PC-3 (cell line): Measurements from ENCODE around the gene NEIL1. TPM values are rescaled to one million over a fixed set of nuclear protein-coding genes. Genes with fewer than 3 reads are reported as not detected.

Experiments
- ATAC-seq: fragments of 200-7000 bp; cut with Tn5 transposase; 2 replicates; pipeline ENCODE4 v1.9.1; 2020; ENCODE audit warnings: mild to moderate bottlenecking, moderate library complexity
- BruUV-seq: library from RNA; stranded (reverse); fragments of 400-500 nt; replicated peaks from 2 replicates; lab custom pipeline; 2021; lab: Mats Ljungman, UMichigan
- CTCF ChIA-PET: fragments of 300-600 bp; sonication (Branson Sonifier 250); formaldehyde crosslinking; loops from one replicate; lab custom pipeline; 2022; ENCODE audit warnings: antibody characterized with exemption; lab: Charles Lee
- POLR2A ChIA-PET: fragments of 300-600 bp; sonication (Branson Sonifier 250); formaldehyde crosslinking; loops from one replicate; lab custom pipeline; 2022; ENCODE audit warnings: antibody characterized with exemption; ENCODE audit not compliant: unreplicated experiment; lab: Charles Lee
- DNase-seq: peaks from one replicate; pipeline ENCODE4 v3.0.0-alpha.2; 2015
- H2AFZ ChIP-seq: fragments of 300-600 bp; sonication (generic); 2 replicates; pipeline ENCODE4 v1.6.0; 2016; ENCODE audit warnings: antibody characterized with exemption, low read length
- H3F3A ChIP-seq: fragments of 300-600 bp; sonication (generic); one replicate; pipeline ENCODE4 v1.6.0; 2017; ENCODE audit warnings: antibody characterized with exemption, low read length, control low read depth, mild to moderate bottlenecking; ENCODE audit not compliant: unreplicated experiment
- H3K27ac ChIP-seq: fragments of 300-600 bp; sonication (generic); 2 replicates; pipeline ENCODE4 v1.5.1; 2016; ENCODE audit warnings: mild to moderate bottlenecking, low read length
- H3K27me3 ChIP-seq: fragments of 300-600 bp; sonication (generic); 2 replicates; pipeline ENCODE4 v1.6.1; 2016; ENCODE audit warnings: low read length, mixed read lengths
- H3K36me3 ChIP-seq: fragments of 300-600 bp; sonication (generic); 2 replicates; pipeline ENCODE4 v1.6.1; 2016; ENCODE audit warnings: low read depth, mixed run types, low read length, mixed read lengths
- H3K4me1 ChIP-seq: fragments of 300-600 bp; sonication (generic); 2 replicates; pipeline ENCODE4 v1.5.1; 2016; ENCODE audit warnings: low read length; ENCODE audit not compliant: insufficient read depth
- H3K4me2 ChIP-seq: fragments of 300-600 bp; sonication (generic); 2 replicates; pipeline ENCODE4 v1.6.0; 2016; ENCODE audit warnings: low read length
- H3K4me3 ChIP-seq: fragments of 300-600 bp; sonication (generic); 2 replicates; pipeline ENCODE4 v1.5.1; 2016; ENCODE audit warnings: mild to moderate bottlenecking, low read length, mixed read lengths
- H3K79me2 ChIP-seq: fragments of 300-600 bp; sonication (generic); 2 replicates; pipeline ENCODE4 v1.6.1; 2017; ENCODE audit warnings: low read length, mixed read lengths
- H3K9ac ChIP-seq: fragments of 300-600 bp; sonication (generic); 2 replicates; pipeline ENCODE4 v1.6.0; 2016; ENCODE audit warnings: mild to moderate bottlenecking, low read length
- H3K9me2 ChIP-seq: fragments of 300-600 bp; sonication (generic); replicated peaks from 2 replicates; pipeline ENCODE4 v1.6.1; 2016; ENCODE audit warnings: mixed run types, low read length, mixed read lengths
- H3K9me3 ChIP-seq: fragments of 300-600 bp; sonication (generic); 2 replicates; pipeline ENCODE4 v1.6.1; 2016; ENCODE audit warnings: low read length, mixed read lengths
- H4K20me1 ChIP-seq: fragments of 300-600 bp; sonication (generic); 2 replicates; pipeline ENCODE4 v1.6.1; 2016; ENCODE audit warnings: low read length, mixed read lengths
- EZH2 ChIP-seq: fragments of 300-600 bp; sonication (generic); IDR thresholded peaks from one replicate; pipeline ENCODE4 v1.6.1; 2017; ENCODE audit warnings: antibody characterized with exemption, mild to moderate bottlenecking, low read length; ENCODE audit not compliant: unreplicated experiment
- EZH2phosphoT487 ChIP-seq: fragments of 300-600 bp; sonication (generic); IDR thresholded peaks from 2 replicates; pipeline ENCODE4 v1.6.1; 2018; ENCODE audit warnings: mild to moderate bottlenecking, antibody characterized with exemption, low read length, borderline replicate concordance
- intact Hi-C: fragments of 100-400 bp; cut with micrococcal nuclease; formaldehyde crosslinking; loops from 2 replicates; pipeline ENCODE4 v1.9.0; 2023
- total RNA-seq: library from RNA; depleted of rRNA; stranded (reverse); fragments of >200 nt; gene quantifications from 2 replicates; pipeline ENCODE4 v1.2.3, GENCODE V29; 2014
- TF ChIP-seq, protein P1 (sequence below): fragments of 300-600 bp; sonication (generic); conservative IDR thresholded peaks from 2 replicates; pipeline ENCODE4 v1.5.1; 2017; ENCODE audit warnings: antibody characterized with exemption, low read depth, mild to moderate bottlenecking, low read length

The NEIL1 gene
- total RNA-seq, 1 experiment from 2014 or later: 4.1 TPM

DNA sequence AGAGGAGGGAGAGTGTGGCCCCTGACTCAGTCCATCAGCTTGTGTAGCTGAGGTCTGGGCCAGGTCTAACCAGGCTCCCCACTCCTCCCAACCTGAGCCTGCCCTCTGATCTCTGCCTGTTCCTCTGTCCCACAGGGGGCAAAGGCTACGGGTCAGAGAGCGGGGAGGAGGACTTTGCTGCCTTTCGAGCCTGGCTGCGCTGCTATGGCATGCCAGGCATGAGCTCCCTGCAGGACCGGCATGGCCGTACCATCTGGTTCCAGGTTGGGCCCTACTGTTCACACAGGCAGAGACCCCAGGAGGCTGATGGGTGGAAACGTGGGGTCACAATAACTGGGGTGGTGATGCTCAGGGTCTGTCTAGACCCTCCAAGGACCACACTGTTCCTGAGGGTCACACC, 6.8 kb downstream of the NEIL1 start:
- no peaks in the 10 kb centered on the region for H4K20me1 ChIP-seq
- H3K9ac ChIP-seq: no peak overlapping the region
- ATAC-seq: no peak
- no peaks in the 10 kb centered on the region for H3F3A ChIP-seq
- no peak overlapping the region for H3K4me2 ChIP-seq
- H3K9me3 ChIP-seq: no peaks in the 10 kb centered on the region
- H3K4me1 ChIP-seq: no peaks in the 10 kb centered on the region; the same call in 1 of the 2 replicates
- H3K79me2 ChIP-seq: no peaks in the 10 kb centered on the region
- ChIA-PET CTCF (no interaction called here), POLR2A (no interaction called here)
- no peaks in the 10 kb centered on the region for H3K27me3 ChIP-seq
- no peak overlapping the region for H3K27ac ChIP-seq
- TF ChIP-seq EZH2 (no peak), EZH2phosphoT487 (no peak)
- TF ChIP-seq, protein P1, sequence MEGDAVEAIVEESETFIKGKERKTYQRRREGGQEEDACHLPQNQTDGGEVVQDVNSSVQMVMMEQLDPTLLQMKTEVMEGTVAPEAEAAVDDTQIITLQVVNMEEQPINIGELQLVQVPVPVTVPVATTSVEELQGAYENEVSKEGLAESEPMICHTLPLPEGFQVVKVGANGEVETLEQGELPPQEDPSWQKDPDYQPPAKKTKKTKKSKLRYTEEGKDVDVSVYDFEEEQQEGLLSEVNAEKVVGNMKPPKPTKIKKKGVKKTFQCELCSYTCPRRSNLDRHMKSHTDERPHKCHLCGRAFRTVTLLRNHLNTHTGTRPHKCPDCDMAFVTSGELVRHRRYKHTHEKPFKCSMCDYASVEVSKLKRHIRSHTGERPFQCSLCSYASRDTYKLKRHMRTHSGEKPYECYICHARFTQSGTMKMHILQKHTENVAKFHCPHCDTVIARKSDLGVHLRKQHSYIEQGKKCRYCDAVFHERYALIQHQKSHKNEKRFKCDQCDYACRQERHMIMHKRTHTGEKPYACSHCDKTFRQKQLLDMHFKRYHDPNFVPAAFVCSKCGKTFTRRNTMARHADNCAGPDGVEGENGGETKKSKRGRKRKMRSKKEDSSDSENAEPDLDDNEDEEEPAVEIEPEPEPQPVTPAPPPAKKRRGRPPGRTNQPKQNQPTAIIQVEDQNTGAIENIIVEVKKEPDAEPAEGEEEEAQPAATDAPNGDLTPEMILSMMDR: no peak
- no peak for DNase-seq
- H2AFZ ChIP-seq: no peak overlapping the region
- H3K4me3 ChIP-seq: no peak overlapping the region
- H3K9me2 ChIP-seq: no peaks in the 10 kb centered on the region
- intact Hi-C loops: no loop called here
- BruUV-seq: no TSS peak
- H3K36me3 ChIP-seq: peaks cover 3% of the 10 kb centered on the region; the same call in 1 of the 2 replicates

GRCh38 chr15:75354454-75354853, 7.6 kb downstream of the NEIL1 start:
- no peak for ATAC-seq
- Histone ChIP-seq H3K36me3 (peaks cover 6% of the 10 kb centered on the region; the same call in 1 of the 2 replicates), H4K20me1 (no peaks in the 10 kb centered on the region), H3K27me3 (no peaks in the 10 kb centered on the region), H3K9ac (no peak overlapping the region), H3K79me2 (no peaks in the 10 kb centered on the region), H2AFZ (no peak overlapping the region), H3F3A (no peaks in the 10 kb centered on the region), H3K4me2 (no peak overlapping the region), H3K27ac (no peak overlapping the region), H3K9me2 (no peaks in the 10 kb centered on the region), H3K4me1 (no peaks in the 10 kb centered on the region), H3K4me3 (no peak overlapping the region), H3K9me3 (no peaks in the 10 kb centered on the region)
- DNase-seq: no peak
- no TSS peak for BruUV-seq
- ChIA-PET POLR2A (no interaction called here), CTCF (no interaction called here)
- intact Hi-C loops: no loop called here
- no peak for TF ChIP-seq EZH2phosphoT487
- TF ChIP-seq, protein P1: no peak
- no peak for TF ChIP-seq EZH2

GRCh38 chr15:75355369-75355768, 8.5 kb downstream of the NEIL1 start:
- POLR2A ChIA-PET: no interaction called here
- CTCF ChIA-PET: no interaction called here

More at GRCh38 chr15:75355369-75355768, 8.5 kb downstream of the NEIL1 start:
- Histone ChIP-seq H3K27ac (no peak overlapping the region), H3K27me3 (no peaks in the 10 kb centered on the region), H4K20me1 (no peaks in the 10 kb centered on the region), H3F3A (no peaks in the 10 kb centered on the region), H2AFZ (no peak overlapping the region), H3K79me2 (no peaks in the 10 kb centered on the region), H3K4me3 (no peak overlapping the region), H3K9me2 (no peaks in the 10 kb centered on the region), H3K9ac (no peak overlapping the region), H3K36me3 (peaks cover 6% of the 10 kb centered on the region; the same call in 1 of the 2 replicates), H3K4me1 (no peaks in the 10 kb centered on the region), H3K9me3 (no peaks in the 10 kb centered on the region), H3K4me2 (no peak overlapping the region)
- TF ChIP-seq EZH2phosphoT487 (no peak), EZH2 (no peak)
- TF ChIP-seq, protein P1: no peak
- intact Hi-C loops: no loop called here
- ATAC-seq (no peak), DNase-seq (no peak)
- BruUV-seq: no TSS peak
